Activated CD8-positive, alpha-beta memory T cell treated with anti-CD3 and anti-CD28 coated beads for 48 hours (primary cell): ENCODE measurements around the gene BBS2.

Source experiments
- DNase-seq, 3 experiments: peaks; one replicate each; pipeline ENCODE4 v3.0.0-alpha.2; 2020; ENCODE audit warnings: low read depth in 2 of 3, low spot score in 2 of 3

BBS2 gene

DNA sequence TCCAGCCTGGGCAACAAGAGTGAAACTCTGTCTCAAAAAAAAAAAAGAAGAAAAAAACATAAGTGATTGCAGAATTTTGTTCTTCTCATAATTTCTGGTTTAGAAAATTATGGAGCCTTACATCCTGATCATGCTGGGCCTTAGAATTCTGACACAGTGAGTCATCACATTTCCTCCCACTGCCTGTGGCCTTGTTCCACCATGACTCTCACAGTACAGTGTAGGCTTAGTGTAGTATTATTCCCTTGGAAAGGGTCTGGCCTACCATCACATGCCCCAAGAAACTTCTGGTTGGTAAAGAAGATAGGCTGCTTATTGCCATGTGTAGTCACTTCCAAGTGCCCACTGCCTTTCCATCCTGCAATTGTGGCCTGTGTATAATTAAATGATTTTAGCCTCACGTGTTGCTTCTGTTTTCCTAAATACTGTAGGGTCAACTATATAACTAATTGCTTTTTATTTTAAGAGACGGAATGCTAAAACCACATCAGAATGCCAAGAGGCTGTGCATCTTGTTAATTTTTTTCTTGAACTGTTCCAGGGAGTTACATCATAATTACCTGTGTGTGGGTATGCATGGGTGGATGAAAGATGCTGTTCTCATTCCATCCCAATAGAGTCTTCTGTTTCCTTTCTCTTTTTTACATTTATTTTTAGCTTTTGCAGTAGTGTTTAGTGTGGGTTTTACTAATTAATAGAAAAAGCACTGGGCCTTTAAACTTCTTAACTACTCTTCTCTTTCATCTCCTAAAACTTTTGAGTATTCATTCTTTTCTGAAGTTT is 42.5 kb downstream of the BBS2 start:
- no peak for DNase-seq

DNA sequence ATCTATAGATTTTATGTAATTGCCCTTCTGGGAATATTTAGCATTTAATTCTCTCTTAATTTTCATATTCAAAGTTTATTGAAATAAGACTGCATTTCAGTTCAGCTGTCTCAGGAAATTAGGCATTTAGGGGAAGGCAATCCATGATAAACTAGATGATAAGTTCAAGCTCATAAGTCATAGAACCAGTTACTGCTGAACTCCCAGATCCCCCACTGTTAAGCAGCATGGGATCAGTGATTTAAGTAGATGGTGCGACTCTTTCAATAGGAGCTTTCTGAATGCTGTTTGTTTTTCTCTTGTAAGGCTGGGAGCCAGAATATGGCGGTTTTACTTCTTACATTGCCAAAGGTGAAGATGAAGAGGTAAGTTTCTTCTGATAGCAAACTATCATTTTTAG is 44.6 kb downstream of the BBS2 start:
- no peak for DNase-seq

DNA sequence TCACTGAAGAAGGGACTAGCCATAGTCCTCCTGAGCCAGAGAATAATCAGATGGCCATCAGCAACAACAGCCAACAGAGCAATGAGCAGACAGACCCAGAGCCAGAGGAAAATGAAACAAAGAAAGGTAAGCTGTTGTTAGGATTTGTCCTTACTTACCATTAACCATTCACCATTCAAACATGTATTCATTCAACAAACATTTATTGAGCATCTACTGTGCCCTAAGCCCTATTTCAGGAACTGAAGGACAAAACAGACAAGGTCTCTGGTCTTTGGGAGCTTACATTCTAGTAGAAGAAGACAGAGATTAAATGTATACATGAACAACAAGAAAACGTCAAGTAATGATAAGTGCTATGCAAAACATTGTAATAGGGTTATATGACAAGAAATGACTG is 49.2 kb downstream of the BBS2 start:
- no peak for DNase-seq

- DNase-seq: no peak
These were observed 49.6 kb downstream of the BBS2 start for GRCh38 chr16:56470232-56470631.

- no peak for DNase-seq
These were observed 50.1 kb downstream of the BBS2 start for GRCh38 chr16:56469748-56470147.

- DNase-seq: no peak
These were observed 51.0 kb downstream of the BBS2 start for GRCh38 chr16:56468800-56469199.

DNA sequence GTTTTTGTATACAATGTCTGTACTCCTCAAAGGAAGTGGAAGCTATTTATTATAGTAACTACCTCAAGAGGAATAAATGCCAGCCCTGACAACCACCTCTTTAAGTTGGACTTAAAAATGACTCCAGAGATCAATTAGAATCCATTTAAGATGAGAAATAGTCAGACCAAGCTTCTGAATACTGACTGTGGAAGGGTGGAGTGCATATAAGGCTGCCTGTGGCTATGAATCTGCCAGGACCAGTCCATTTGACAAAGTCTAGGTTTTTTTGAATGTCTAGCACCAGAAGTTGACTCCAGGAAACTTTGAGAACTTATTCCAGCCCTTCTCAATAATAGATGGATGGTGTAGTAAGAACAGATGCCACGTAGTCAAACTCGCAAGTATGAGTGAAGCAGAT is 53.5 kb downstream of the BBS2 start:
- DNase-seq: no peak

- DNase-seq: no peak
These were observed 56.7 kb downstream of the BBS2 start for GRCh38 chr16:56463153-56463552.

GRCh38 chr16:56462064-56462796 is 57.6 kb downstream of the BBS2 start:
- DNase-seq: no peak

GRCh38 chr16:56460101-56460500 is 59.7 kb downstream of the BBS2 start:
- no peak for DNase-seq

- DNase-seq: no peak
These were observed 61.8 kb downstream of the BBS2 start for GRCh38 chr16:56457927-56458470.

- DNase-seq: no peak
These were observed 67.8 kb downstream of the BBS2 start for GRCh38 chr16:56451753-56452689.

GRCh38 chr16:56450986-56451752 is 68.7 kb downstream of the BBS2 start, which contains the start of the genes NUDT21 and OGFOD1:
TSS of gene NUDT21 (minus strand) at chr16:56451332. CDS start at chr16:56451202, 130 bp downstream.
TSS of gene OGFOD1 (plus strand) at chr16:56451554. CDS start at chr16:56451613, 59 bp downstream.
- peak; percentile 47 to 79 (median 69) for DNase-seq

GRCh38 chr16:56450275-56450985 is 69.4 kb downstream of the BBS2 start:
- DNase-seq: no peak

DNA sequence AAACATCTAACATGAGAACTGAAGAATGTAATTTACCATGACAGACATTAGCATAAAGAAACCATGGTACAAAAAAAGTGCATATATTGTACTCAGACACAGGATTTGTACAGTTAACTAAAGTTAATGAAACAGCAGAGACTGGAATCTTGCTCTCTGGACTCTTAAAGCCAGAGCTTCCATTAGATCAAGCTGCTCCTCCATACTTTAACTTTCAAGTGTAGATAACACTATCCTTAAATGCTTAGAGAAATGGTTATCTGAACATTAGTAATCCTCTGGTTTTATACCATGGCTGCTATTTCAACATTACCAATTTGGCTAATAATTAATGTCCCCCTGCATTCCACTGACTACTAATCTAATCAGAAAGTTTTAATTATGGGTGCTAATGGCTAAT is 71.8 kb downstream of the BBS2 start:
- no peak for DNase-seq

DNA sequence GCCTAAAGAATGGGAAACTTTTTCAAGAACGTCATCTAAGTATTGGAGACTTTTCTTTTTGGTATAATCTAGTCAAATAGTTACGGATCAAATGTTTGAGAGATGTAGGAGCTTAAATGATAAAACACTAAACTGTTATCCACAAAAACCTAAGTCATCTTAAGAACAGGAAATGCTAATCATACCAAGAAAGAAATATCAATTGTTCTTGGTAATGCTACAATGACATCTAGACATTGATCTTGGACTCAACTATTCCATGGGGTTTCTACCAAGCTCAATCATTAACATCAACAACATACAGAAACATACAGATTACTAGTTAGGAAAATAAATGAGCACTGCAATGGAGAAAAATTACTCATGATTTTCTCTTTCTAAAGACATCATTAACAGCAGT is 72.5 kb downstream of the BBS2 start:
- DNase-seq: no peak

DNA sequence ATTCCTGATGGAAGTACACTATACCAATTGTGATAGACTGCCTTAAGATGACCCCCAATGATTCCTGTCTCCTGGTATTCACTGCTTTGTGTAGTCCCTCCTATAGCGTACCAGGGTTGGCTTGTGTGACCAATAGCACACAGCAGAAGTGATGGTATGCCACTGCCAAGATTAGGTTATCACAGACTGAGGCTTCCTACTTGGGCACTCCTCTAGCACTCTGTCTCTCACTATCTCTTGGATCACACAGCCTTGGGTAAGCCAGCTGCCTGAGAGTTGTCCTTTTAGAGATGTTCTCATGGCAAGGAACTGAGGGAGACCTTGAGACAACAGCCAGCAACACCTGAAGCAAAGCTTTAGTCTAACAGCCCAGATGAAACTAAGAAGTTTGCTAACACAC is 81.8 kb downstream of the BBS2 start:
- DNase-seq: no peak

DNA sequence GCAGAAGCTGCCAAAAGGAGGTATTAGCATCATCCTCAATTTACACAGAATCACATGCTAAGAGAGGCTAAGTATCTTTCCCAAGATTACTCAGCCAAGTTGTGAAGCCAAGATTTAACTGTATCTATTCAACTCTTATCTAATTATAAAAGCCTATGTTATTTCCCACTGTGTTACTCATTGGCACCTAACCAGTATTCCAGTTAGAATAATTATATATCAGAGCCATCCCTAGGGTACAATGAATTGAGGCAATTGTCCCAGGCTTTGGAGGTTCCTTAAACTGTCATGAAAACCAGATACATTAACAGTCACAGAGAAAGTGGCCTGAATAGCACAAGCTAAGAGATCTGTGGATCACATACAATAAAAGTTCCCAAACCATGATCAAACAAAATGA is 83.6 kb downstream of the BBS2 start:
- no peak for DNase-seq
